Progenitor cell of endocrine pancreas (in vitro differentiated cells): ENCODE results near the gene PTGES. TPM values are rescaled to one million over a fixed set of nuclear protein-coding genes. Genes with fewer than 3 reads are reported as not detected.
"Not testable (repeated sequence)": the region's sequence is repeated elsewhere in the genome, so short reads cannot be mapped to it uniquely, and the experiment has no call there.

ENCODE experiments used
- DNase-seq: peaks from one replicate; pipeline ENCODE4 v3.0.0; 2021; ENCODE audit warnings: low spot score; ENCODE audit not compliant: unreplicated experiment
- H3K27ac Mint-ChIP-seq: 2 replicates; pipeline ENCODE4 v1.8.0; 2021; ENCODE audit warnings: mild to moderate bottlenecking, moderate library complexity, mixed read lengths
- H3K27me3 Mint-ChIP-seq: 2 replicates; pipeline ENCODE4 v1.8.0; 2021; ENCODE audit warnings: mixed read lengths
- H3K36me3 Mint-ChIP-seq: 2 replicates; pipeline ENCODE4 v1.8.0; 2022; ENCODE audit warnings: mixed read lengths; ENCODE audit not compliant: insufficient read depth
- H3K4me1 Mint-ChIP-seq: 2 replicates; pipeline ENCODE4 v1.8.0; 2021; ENCODE audit warnings: low read depth, mixed read lengths
- H3K4me3 Mint-ChIP-seq: 2 replicates; pipeline ENCODE4 v1.8.0; 2021; ENCODE audit warnings: low read depth, mild to moderate bottlenecking, moderate library complexity, mixed read lengths
- H3K9me3 Mint-ChIP-seq: 2 replicates; pipeline ENCODE4 v1.8.0; 2021; ENCODE audit warnings: low read depth, mixed read lengths
- total RNA-seq: library from RNA; stranded (reverse); gene quantifications from 2 replicates; pipeline ENCODE4 v1.2.1, GENCODE V29; 2021
- TF ChIP-seq, protein P1 (sequence below): fragments of 200-600 bp; sonication (generic); IDR thresholded peaks from one replicate; pipeline ENCODE4 v1.5.0; 2021; ENCODE audit warnings: antibody characterized with exemption, mild to moderate bottlenecking; ENCODE audit not compliant: unreplicated experiment

Gene PTGES
- total RNA-seq, 1 donor from 2014 or later, result 0.19 TPM

DNA sequence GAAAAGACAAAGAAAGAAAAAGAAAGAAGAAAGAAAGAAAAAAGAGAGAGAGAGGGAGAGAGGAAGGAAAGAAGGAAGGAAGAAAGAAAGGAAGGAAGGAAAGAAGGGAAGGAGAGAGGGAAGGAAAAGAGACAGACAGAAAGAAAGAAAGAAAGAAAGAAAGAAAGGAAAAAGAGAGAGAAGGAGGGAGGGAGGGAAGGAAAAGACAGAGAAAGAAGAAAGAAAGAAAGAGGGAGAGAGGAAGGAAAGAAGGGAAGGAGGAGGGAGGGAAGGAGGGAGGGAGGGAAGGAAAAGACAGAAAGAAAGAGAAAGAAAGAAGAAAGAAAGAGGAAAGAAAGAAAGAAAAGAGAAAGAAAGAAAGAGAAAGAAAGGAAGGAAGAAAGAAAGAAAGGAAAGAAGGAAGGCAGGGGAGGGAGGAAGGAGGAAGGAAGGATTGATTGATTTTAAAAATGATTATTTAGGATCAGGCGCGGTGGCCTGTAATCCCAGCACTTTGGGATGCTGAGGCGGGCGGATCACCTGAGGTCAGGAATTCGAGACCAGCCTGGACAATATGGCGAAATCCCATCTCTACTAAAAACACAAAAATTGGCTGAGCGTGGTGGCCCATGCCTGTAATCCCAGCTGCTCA is 26.8 kb upstream of the PTGES start:
- no peak overlapping the region for H3K27ac Mint-ChIP-seq
- H3K27me3 Mint-ChIP-seq, result peaks cover 7% of the 10 kb centered on the region
- H3K36me3 Mint-ChIP-seq, result no peaks in the 10 kb centered on the region
- DNase-seq, result no peak
- no peaks in the 10 kb centered on the region for H3K4me1 Mint-ChIP-seq
- no peak overlapping the region for H3K4me3 Mint-ChIP-seq
- TF ChIP-seq, protein P1, sequence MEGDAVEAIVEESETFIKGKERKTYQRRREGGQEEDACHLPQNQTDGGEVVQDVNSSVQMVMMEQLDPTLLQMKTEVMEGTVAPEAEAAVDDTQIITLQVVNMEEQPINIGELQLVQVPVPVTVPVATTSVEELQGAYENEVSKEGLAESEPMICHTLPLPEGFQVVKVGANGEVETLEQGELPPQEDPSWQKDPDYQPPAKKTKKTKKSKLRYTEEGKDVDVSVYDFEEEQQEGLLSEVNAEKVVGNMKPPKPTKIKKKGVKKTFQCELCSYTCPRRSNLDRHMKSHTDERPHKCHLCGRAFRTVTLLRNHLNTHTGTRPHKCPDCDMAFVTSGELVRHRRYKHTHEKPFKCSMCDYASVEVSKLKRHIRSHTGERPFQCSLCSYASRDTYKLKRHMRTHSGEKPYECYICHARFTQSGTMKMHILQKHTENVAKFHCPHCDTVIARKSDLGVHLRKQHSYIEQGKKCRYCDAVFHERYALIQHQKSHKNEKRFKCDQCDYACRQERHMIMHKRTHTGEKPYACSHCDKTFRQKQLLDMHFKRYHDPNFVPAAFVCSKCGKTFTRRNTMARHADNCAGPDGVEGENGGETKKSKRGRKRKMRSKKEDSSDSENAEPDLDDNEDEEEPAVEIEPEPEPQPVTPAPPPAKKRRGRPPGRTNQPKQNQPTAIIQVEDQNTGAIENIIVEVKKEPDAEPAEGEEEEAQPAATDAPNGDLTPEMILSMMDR, result no peak
- H3K9me3 Mint-ChIP-seq, result no peaks in the 10 kb centered on the region

DNA sequence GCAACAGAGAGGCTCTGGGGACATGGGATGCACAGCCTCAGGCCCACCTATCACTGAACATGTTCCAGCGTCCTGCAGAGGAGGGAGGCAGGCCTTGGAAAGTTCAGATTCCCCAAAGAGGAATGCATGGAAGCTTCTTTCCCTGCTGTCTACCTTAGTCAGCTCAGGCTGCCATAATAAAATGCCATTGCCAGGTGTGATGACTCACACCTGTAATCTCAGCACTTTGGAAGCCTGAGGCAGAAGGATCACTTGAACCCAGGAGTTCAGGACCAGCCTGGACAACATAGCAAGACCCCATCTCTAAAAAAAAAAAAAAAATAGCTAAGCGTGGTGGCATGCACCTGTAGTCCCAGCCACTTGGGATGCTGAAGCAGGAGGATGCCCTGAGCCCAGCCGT is 25.6 kb upstream of the PTGES start:
- Mint-ChIP-seq H3K36me3 (no peaks in the 10 kb centered on the region), H3K4me3 (no peak overlapping the region), H3K4me1 (no peaks in the 10 kb centered on the region), H3K27ac (no peak overlapping the region), H3K9me3 (no peaks in the 10 kb centered on the region), H3K27me3 (peaks cover 7% of the 10 kb centered on the region)
- TF ChIP-seq, protein P1, result no peak
- DNase-seq, result no peak

DNA sequence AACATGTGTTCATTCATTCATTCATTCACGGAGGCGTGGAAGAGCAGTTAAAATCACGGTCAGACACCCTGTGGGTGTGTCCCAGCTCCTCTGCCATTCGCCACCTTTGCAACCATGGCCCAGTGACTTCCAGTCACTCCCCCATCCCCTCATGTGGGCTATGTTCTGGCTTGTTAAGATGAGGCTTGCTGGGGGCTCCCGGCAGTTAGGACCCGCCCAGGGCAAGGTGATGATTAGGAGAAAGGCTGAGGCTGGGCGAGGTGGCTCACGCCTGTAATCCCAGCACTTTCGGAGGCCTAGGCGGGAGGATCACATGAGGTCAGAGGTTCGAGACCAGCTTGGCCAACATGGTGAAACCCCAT is 24.9 kb upstream of the PTGES start:
- DNase-seq, result no peak
- TF ChIP-seq, protein P1, result no peak
- Mint-ChIP-seq H3K27me3 (peaks cover 7% of the 10 kb centered on the region), H3K36me3 (no peaks in the 10 kb centered on the region), H3K27ac (no peak overlapping the region), H3K4me3 (no peak overlapping the region), H3K4me1 (no peaks in the 10 kb centered on the region), H3K9me3 (no peaks in the 10 kb centered on the region)

DNA sequence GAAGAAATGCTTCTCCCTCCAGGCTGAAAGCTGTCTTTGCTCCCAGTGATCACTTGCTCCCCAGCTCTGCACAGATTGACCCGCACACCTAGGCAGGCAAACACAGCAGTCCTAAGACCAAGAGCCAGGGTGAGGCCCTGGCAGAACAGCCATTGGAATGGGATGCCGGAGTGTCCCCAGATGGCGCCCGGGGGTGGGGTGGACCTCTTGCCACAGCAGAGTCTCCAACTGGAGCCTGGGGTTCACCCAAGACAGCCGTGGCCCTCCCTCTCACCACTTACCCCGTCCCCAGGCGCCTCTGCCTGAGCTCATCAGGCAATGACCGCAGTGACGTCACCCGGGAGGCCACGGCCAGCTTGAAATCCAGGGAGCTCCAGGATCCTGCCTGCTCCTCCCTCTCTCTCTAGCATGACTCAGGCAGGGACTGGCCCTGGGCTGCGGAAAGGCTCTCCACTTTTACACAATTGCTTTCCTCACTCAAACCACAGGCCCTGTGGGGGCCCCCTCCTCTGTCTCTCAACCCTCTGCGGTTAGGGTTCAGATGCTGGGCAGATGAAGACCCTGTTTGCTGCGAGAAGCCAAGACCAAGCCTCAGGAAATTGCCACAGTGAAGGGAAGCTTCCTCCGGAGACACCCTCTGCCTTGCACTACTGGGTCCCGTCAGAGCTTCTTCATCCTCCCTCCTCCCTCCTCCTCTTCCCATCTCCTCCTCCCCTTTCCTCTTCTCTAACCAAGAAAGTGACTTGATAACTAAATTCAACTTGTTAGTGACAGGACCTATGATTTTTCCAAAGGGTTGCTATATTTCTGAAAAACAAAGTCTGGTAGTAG is 24.3 kb upstream of the PTGES start:
- TF ChIP-seq, protein P1, result no peak
- no peaks in the 10 kb centered on the region for H3K4me1 Mint-ChIP-seq
- H3K27ac Mint-ChIP-seq, result no peak overlapping the region
- H3K4me3 Mint-ChIP-seq, result no peak overlapping the region
- peaks cover 7% of the 10 kb centered on the region for H3K27me3 Mint-ChIP-seq
- no peak for DNase-seq
- H3K9me3 Mint-ChIP-seq, result no peaks in the 10 kb centered on the region
- H3K36me3 Mint-ChIP-seq, result no peaks in the 10 kb centered on the region

DNA sequence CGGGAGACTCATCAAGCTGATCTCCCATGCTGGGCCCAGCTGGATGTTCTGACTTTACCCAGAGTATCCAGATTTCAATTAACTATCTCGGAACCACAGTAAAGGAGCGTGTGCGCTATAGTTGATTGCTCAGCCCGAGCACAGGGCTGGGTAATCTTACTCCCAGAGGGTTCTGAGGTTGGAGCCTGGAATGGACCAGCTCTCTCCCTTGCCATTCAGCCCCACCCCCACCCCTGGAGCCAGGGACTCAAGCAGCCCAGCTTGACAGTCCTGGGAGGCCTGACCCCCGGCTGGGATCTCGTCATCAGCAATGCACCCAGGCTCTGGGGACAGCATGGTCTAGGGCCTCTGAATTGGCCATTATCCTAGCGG is 23.7 kb upstream of the PTGES start:
- no peak overlapping the region for H3K27ac Mint-ChIP-seq
- DNase-seq, result no peak
- no peak overlapping the region for H3K4me3 Mint-ChIP-seq
- peaks cover 7% of the 10 kb centered on the region for H3K27me3 Mint-ChIP-seq
- H3K9me3 Mint-ChIP-seq, result no peaks in the 10 kb centered on the region
- H3K4me1 Mint-ChIP-seq, result no peaks in the 10 kb centered on the region
- H3K36me3 Mint-ChIP-seq, result no peaks in the 10 kb centered on the region
- TF ChIP-seq, protein P1, result no peak

DNA sequence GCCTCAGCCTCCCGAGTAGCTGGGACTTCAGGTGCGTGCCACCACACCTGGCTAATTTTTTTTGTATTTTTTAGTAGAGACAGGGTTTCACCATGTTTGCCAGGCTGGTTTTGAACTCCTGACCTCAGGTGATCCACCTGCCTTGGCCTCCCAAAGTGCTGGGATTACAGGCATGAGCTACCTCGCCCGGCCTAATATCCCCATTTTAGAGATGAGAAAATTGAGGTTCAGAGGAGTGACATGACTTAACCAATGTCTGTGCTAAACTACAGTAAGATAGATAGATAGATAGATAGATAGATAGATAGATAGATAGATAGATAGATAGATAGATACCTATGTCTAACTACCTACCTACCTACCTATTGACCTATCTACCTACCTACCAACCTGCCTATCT is 23.3 kb upstream of the PTGES start:
- H3K4me1 Mint-ChIP-seq, H3K27ac Mint-ChIP-seq, H3K27me3 Mint-ChIP-seq: not testable (repeated sequence)

More for the DNA sequence above, 23.3 kb upstream of the PTGES start:
- not testable (repeated sequence) for DNase-seq, H3K4me3 Mint-ChIP-seq, H3K9me3 Mint-ChIP-seq, H3K36me3 Mint-ChIP-seq
